HG03159 (cell line): ENCODE measurements around the gene GZMM.

ENCODE experiments used
- ATAC-seq: cut with Tn5 transposase; IDR thresholded peaks from one replicate; pipeline ENCODE4 v1.9.1; 2021; ENCODE audit warnings: mild to moderate bottlenecking, moderate library complexity; ENCODE audit not compliant: unreplicated experiment

GZMM gene

GRCh38 chr19:533364-534058 lies 10.3 kb upstream of the GZMM start:
- no peak for ATAC-seq

- no peak for ATAC-seq
Measured at GRCh38 chr19:534088-534487, 9.8 kb upstream of the GZMM start.

- ATAC-seq: no peak
Measured at GRCh38 chr19:535017-535835, 8.6 kb upstream of the GZMM start.

GRCh38 chr19:536031-536880 lies 7.6 kb upstream of the GZMM start:
- no peak for ATAC-seq

GRCh38 chr19:536881-537404 lies 6.9 kb upstream of the GZMM start:
- ATAC-seq: no peak

- no peak for ATAC-seq
Measured at GRCh38 chr19:538641-539428, 5.0 kb upstream of the GZMM start.

GRCh38 chr19:539429-540030 lies 4.3 kb upstream of the GZMM start:
- no peak for ATAC-seq

- ATAC-seq: no peak
Measured at GRCh38 chr19:540867-541637, 2.8 kb upstream of the GZMM start.

GRCh38 chr19:541699-542098 lies 2.2 kb upstream of the GZMM start:
- ATAC-seq: no peak

GRCh38 chr19:542173-542866 lies 1.5 kb upstream of the GZMM start:
- no peak for ATAC-seq

GRCh38 chr19:547117-547516 lies 3.3 kb downstream of the GZMM start:
- ATAC-seq: no peak

- ATAC-seq: no peak
Measured at GRCh38 chr19:547836-548720, 4.2 kb downstream of the GZMM start.

- no peak for ATAC-seq
Measured at GRCh38 chr19:548886-549830, 5.3 kb downstream of the GZMM start.

GRCh38 chr19:554817-555216 lies 11.0 kb downstream of the GZMM start:
- ATAC-seq: no peak

- ATAC-seq: no peak
Measured at GRCh38 chr19:555474-555808, 11.6 kb downstream of the GZMM start.

- ATAC-seq: no peak
Measured at GRCh38 chr19:556611-557382, 12.9 kb downstream of the GZMM start.
